ENCODE data around the gene FAM135A.
"Not testable (repeated sequence)": the region's sequence is repeated elsewhere in the genome, so short reads cannot be mapped to it uniquely, and the experiment has no call there.

The FAM135A gene

DNA sequence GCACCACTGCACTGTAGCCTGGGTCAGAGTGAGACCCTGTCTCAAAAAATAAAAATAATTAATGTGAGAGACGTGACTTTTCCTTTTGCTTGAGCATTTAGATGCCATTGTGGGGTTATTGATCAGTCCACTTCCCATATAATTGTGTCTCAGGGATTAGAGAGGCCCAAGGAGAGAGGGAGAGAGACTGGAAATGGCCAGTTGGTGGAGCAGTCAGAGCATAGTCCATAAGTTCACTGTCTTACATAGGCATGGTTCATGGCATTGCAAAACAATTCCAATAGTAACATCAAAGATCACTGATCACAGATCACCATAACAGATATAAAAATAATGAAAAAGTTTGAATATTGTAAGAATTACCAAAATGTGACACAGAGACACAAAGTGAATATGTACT is 138.3 kb downstream of the FAM135A start:
- Histone ChIP-seq H3K4me3 (replicated peaks; ENCODE audit: insufficient read depth, low read length) (no peak overlapping the region), H3K27ac (replicated peaks) (no peak overlapping the region), H3K27me3 (ENCODE audit: insufficient read depth, poor library complexity, severe bottlenecking) (no peaks in the 10 kb centered on the region)
- TF ChIP-seq POLR2AphosphoS5 (IDR thresholded peaks at IDR 0.05; ENCODE audit: low read depth) = no peak
- no peak for TF ChIP-seq REST (IDR thresholded peaks at IDR 0.05; ENCODE audit: insufficient replicate concordance, low read depth)
- TF ChIP-seq GABPA (IDR thresholded peaks at IDR 0.05; ENCODE audit: low read depth) = no peak
- no peak for TF ChIP-seq SPI1 (IDR thresholded peaks at IDR 0.05; ENCODE audit: borderline replicate concordance, low read depth)
- TF ChIP-seq CTCF (IDR thresholded peaks at IDR 0.05; ENCODE audit: insufficient read depth, low read length) = no peak
- DNase-seq (ENCODE audit: low read depth in 1 of 2, low spot score in 1 of 2) = no peak

DNA sequence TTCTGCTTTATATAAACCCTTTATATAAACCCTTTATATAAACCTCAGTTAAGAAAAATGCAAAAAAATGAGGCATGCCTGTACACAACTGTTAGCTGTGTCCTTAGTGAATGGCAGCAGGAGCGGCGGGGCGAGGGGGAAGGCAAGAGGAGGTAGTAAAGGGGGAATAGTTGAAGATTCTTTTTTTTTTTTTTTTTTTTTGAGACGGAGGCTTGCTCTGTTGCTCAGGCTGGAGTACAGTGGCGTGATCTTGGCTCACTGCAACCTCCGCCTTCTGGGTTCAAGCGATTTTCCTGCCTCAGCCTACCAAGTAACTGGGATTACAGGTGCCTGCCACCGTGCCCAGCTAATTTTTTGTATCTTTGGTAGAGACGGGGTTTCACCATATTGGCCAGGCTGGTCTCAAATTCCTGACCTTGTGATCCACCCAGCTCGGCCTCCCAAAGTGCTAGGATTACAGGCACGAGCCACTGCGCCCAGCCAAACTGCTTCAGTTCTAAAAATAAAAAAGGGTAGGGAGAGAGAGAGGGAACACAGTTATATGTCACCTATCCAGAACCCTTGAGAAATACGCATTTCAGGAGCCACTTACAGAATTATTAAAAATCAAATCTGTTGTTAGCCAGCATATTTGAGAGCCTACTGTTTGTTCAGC is 139.1 kb downstream of the FAM135A start:
- not testable (repeated sequence) for DNase-seq (ENCODE audit: low read depth in 1 of 2, low spot score in 1 of 2); H3K27ac ChIP-seq (replicated peaks); H3K27me3 ChIP-seq (ENCODE audit: insufficient read depth, poor library complexity, severe bottlenecking); H3K4me3 ChIP-seq (replicated peaks; ENCODE audit: insufficient read depth, low read length)

DNA sequence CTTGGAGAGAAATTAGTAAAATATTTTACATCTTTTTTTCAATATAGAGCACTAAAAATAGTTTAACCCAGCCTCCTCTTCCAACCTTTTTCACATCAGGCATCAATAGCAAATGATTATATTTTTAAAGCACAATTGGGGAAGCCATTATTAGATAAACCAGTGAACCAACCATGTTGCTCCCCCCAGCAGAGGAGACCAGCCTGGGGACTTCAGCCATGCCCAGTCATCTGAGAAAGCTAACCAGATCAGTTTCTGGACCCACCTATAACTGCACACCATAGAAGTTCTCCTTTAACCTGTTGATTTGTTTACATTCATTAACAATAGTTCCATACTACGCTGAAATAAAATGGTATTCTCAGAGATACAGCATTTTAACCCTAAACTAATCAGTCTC is 139.7 kb downstream of the FAM135A start:
- Histone ChIP-seq H3K27ac (replicated peaks) (no peak overlapping the region), H3K27me3 (ENCODE audit: insufficient read depth, poor library complexity, severe bottlenecking) (no peaks in the 10 kb centered on the region), H3K4me3 (replicated peaks; ENCODE audit: insufficient read depth, low read length) (no peak overlapping the region)
- no peak for DNase-seq (ENCODE audit: low read depth in 1 of 2, low spot score in 1 of 2)
- TF ChIP-seq SPI1 (IDR thresholded peaks at IDR 0.05; ENCODE audit: borderline replicate concordance, low read depth) (no peak), POLR2AphosphoS5 (IDR thresholded peaks at IDR 0.05; ENCODE audit: low read depth) (no peak), REST (IDR thresholded peaks at IDR 0.05; ENCODE audit: insufficient replicate concordance, low read depth) (no peak), GABPA (IDR thresholded peaks at IDR 0.05; ENCODE audit: low read depth) (no peak), CTCF (IDR thresholded peaks at IDR 0.05; ENCODE audit: insufficient read depth, low read length) (no peak)

DNA sequence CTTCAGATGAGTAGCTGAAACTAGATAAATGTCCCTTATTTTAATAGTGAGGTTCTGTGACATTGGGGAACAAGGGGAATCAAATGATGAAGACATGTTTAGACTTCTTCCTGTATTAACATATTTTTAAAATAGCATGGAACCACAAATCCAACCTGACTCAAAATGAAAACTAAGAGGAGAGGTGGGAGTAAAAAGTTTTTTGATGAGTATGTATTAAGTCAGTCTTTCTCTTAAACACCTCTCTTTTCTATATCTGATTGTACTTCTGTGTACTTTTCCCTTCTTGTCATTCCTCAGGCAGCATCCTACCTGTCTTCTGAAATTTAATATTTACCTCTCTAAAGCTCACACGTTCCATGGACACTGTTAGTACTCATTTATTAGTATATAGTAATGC is 144.7 kb downstream of the FAM135A start:
- H3K27ac ChIP-seq (replicated peaks) = no peak overlapping the region
- H3K27me3 ChIP-seq (ENCODE audit: insufficient read depth, poor library complexity, severe bottlenecking) = no peaks in the 10 kb centered on the region
- H3K4me3 ChIP-seq (replicated peaks; ENCODE audit: insufficient read depth, low read length) = no peak overlapping the region
- TF ChIP-seq GABPA (IDR thresholded peaks at IDR 0.05; ENCODE audit: low read depth) (no peak), POLR2AphosphoS5 (IDR thresholded peaks at IDR 0.05; ENCODE audit: low read depth) (no peak), CTCF (IDR thresholded peaks at IDR 0.05; ENCODE audit: insufficient read depth, low read length) (no peak), SPI1 (IDR thresholded peaks at IDR 0.05; ENCODE audit: borderline replicate concordance, low read depth) (no peak), REST (IDR thresholded peaks at IDR 0.05; ENCODE audit: insufficient replicate concordance, low read depth) (no peak)
- DNase-seq (ENCODE audit: low read depth in 1 of 2, low spot score in 1 of 2) = no peak

DNA sequence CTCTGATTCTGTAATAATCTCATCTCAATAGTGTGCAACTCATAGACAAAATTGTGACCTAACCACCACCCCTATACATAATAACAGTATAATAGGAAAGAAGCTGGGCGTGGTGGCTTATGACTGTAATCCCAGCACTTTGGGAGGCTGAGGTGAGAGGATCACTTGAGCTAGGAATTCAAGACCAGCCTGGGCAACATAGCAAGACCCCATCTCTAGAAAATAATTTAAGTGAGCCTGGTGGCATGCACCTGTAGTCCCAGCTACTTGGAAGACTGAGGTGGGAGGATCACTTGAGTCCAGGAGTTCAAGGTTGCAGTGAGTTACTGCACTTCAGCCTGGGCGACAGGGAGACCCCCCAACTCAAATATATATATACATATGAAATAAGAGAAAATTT is 149.1 kb downstream of the FAM135A start:
- DNase-seq (ENCODE audit: low read depth in 1 of 2, low spot score in 1 of 2); H3K4me3 ChIP-seq (replicated peaks; ENCODE audit: insufficient read depth, low read length); H3K27me3 ChIP-seq (ENCODE audit: insufficient read depth, poor library complexity, severe bottlenecking); H3K27ac ChIP-seq (replicated peaks): not testable (repeated sequence)

Measured in HL-60 (cell line).